ENCODE results near the gene CREBBP.
"Not testable (repeated sequence)": the region's sequence is repeated elsewhere in the genome, so short reads cannot be mapped to it uniquely, and the experiment has no call there.

Gene CREBBP

DNA sequence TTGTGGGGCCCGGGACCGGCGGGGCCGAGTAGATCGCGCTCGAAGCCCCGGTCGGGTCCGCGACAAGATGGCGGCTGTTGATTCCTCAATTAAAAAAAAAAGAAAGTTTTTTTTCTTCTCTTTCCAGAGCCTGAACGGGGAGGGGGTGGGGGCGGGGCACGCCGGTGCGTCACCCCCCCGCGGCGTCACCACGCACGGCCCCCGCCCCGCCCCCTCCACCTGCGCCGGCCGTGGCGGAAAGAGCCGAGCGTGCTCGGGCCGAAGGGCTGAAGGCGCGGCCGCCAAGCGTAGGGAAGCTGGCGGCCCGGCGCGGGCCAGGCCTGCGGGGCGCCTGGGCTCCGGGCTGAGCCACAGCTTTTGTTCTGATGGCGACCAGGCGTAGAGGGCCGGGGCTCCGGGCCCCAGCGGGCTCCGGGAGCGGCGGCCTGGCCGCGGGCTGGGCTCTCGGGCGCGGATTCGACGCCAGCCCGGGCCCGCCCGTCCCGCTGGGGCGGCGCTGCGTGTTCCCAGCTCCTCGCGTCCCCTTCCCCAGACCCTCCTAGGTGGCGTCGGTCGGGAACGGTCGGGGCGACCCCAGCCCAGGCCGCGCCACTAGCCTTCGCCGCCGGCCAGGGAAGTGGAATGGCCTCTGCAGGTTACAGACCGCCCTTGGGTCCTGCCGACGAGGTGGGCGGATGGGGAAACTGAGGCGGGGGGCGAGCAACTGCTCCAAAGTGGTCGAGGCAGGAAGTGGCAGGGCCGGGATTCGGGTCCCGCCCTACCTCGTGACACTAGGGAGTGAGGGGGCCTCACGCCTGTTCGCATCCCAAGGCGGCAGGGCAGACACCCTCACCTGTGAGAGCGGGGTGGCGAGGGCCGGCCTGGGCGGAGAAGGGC lies at the start of gene CREBBP:
Gene CREBBP (minus strand): TSS at position 91 of the 876 bp plus-strand sequence. CDS start 797 bp downstream, outside the sequence.
- DNase-seq (ENCODE audit: low read depth), result peak; percentile 47

DNA sequence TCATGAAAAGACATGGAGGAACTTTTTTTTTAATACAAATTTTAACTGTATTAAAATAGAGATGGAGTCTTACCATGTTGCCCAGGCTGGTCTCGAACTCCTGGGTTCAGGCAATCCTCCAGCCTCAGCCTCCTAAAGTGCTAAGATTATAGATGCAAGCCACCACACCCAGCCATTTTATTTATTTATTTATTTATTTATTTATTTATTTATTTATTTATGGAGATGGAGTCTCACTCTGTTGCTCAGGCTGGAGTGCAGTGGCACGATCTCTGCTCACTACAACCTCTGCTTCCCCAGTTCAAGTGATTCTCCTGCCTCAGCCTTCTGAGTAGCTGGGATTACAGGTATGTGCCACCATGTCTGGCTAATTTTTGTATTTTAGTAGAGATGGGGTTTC lies 46.6 kb upstream of the CREBBP start:
- DNase-seq (ENCODE audit: low read depth), result not testable (repeated sequence)

DNA sequence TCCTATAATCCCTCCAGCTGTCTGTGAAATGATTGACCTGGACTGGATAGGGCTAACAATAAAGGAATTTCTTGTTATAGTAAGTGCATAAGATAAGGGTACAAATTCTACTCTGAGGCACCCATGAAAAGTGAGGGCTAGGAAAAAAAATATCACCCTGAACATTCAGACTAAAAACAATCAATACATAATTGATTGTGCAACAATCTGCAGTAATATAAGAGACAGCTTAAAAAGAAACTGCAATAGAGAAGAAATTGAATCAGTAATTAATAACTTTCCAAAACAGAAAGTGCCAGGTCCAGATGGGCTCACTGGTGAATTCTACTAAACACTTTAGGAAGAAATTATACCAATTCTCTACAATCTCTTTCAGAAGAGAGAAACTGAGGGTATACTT lies 44.2 kb upstream of the CREBBP start:
- no peak for DNase-seq (ENCODE audit: low read depth)

DNA sequence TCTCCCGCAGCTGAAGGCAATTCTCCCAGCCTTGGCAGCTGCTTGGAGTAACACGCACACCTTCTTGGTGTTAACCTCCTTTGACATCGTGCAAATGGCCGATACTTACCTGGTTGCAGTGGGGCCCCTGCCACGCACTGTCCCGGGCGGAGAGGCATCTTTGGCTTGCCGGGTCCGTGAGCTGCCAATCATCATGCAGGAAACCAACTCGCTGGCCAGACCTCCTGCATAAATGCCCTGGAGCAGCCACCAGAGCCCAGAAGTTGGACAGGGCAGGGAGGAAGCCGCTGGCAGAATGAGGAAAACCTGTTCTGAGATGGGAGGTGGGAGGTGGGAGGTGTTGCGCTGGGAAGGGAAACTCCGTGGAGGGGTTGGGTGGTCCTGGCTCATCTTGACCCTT lies 41.7 kb upstream of the CREBBP start:
- no peak for DNase-seq (ENCODE audit: low read depth)

DNA sequence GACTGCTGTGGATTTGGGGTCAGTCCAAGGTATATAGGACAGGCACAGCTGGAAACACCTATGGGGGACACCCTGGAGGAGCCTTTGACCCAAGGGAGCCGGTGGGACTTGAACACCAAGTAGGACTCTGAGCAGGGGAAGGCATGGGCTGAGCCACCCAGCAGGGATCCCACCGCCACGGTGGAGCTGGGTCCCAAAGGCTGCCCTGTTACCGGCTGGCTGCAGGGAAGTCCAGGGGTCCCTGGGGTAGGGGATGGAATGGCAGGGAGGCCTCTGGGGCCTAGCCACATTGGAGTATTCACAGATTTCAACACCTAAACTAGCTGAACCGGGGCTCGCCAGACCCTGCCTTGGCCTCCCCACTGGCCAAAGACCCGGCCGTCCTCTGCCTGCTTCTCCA lies 39.7 kb upstream of the CREBBP start:
- DNase-seq (ENCODE audit: low read depth), result no peak

DNA sequence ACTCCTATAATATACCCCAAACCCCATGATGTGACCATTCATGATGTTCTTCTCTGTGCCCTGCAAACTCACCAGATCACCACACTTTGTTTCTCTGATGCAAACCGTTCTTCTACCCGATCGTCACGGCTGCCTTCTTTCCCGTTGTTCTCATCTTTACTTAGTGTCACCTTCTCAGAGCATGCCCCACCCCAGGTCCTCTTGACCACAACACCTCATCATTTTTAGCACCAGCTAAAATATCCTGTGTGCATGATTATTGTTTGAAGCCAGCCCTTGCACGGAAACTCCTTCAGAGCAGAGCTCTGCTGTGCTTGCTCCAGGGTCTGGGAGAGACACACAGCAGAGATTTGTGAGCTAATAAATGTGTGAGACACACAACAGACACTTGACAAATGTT lies 38.9 kb upstream of the CREBBP start:
- DNase-seq (ENCODE audit: low read depth), result no peak

DNA sequence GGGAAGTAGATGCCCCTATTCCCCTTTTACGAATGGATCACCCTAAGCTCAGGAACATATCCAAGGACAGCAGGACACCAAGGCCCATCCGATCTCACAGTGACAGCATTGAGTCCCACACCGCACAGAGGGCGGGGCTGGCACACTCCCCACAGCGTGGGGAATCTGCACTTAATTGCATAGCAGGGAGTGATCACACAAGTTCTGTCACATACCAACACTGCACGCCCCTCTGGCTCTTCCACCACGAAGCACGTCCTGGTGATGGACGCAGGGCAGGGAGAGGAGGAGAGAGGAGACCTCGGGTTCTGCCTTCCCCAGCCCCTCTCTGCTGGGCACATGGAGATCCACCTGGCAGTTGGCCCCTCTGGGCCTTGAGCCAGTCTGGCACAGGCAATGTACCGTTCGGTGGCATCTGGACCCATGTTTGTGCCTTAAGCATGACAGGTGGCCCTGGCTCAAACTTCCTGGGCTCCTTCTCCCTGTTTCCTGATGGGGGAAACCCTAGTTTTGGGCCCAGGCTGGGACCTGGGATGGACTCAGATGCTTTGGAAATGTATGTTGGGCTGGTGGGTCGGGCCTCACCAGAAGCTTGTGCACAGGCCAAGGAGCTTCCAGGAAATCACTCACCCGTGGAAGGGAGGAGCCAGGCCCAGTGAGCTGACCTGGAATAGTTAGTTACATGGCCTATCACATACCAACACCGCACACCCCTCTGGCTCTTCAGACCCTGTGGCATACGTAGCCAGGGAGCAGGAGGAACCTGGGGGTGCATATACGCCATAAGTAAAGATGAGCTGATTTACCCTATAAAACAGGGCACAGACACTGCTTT lies 35.1 kb upstream of the CREBBP start:
- no peak for DNase-seq (ENCODE audit: low read depth)

DNA sequence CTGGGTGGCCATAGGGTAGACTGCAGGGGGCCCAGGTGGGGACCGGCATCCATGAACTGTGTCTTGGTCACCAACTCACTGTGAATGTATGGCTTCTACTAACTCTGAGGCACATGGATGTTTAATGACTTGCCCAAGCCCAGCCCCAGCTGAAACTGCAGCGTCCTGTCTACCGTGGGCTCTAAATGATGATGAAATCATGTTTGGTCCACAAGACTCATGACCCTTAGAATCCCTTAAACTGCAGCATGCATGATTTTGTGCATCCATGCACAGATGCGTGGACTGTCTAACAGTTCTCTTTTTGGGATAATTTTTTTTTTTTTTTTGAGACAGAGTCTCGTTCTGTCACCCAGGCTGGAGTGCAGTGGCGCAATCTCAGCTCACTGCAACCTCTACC lies 32.4 kb upstream of the CREBBP start:
- DNase-seq (ENCODE audit: low read depth), result no peak

DNA sequence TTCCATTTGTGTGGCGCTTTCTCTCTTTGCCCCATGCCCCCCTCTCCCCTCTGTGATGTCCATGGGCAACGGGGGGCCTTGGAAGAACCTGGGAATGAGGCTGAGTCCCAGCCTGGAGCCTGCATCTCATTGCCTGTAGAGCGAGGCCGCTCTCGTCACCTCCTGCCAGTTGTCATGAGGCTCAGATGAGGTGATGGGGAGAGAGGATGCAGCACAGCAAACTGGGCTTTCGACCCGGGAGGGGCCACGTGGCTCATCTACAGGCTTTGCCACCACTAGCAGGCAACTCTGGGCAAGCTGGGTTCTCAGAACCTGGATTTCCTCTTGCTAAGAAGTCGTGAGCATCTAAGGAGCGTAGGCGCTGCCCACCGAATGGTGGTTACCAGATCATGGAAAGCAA lies 31.9 kb upstream of the CREBBP start:
- no peak for DNase-seq (ENCODE audit: low read depth)

DNA sequence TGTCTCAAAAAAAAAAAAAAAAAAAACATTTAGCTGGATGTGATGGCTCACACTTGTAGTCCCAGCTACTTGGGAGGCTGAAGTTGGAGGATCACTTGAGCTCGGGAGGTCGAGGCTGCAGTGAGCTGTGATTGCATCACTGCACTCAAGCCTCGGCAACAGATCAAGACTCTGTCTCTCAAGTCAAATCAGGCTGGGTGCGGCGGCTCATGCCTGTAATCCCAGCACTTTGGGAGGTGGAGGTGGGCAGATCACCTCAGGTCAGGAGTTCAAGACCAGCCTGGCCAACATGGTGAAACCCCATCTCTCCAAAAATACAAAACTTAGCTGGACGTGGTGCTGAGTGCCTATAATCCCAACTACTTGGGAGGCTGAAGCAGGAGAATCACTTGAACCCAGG lies 31.2 kb upstream of the CREBBP start:
- not testable (repeated sequence) for DNase-seq (ENCODE audit: low read depth)

DNA sequence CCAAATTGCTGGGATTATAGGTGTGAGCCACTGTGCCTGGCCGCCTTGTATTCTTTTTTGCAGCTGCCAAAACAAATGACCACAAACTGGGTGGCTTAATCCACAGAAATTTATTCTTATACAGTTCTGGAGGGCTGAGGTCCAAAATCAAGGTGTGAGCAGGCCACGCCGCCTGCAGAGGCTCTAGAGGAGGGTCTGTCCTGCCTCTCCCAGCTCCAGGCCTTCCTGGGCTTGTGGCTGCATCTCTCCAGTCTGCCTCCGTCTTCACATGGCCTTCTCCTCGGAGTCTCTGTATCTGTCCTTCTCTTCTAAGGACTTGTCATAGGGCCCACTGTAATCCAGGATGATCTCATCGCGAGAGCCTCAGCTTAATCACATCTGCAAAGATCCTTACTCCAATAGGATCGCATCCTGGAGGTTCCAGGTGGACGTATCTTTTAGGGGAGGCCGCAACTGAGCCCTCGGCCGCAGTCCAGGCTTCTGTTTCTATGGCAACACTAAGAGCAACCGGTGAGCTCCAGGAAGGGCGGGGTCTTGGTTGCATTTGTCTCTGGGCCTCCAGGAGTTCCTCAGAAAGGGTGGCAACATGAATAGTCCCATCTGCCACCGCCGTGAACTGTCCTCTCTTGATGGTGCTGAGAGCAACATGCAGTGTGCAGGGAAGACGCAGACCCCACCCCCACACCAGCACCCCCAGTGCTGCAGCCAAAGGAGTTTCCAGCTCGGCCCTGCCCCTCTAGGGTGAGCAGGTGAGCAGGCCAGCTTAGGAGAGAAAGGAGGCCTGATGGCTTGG lies 29.5 kb upstream of the CREBBP start:
- DNase-seq (ENCODE audit: low read depth), result no peak

DNA sequence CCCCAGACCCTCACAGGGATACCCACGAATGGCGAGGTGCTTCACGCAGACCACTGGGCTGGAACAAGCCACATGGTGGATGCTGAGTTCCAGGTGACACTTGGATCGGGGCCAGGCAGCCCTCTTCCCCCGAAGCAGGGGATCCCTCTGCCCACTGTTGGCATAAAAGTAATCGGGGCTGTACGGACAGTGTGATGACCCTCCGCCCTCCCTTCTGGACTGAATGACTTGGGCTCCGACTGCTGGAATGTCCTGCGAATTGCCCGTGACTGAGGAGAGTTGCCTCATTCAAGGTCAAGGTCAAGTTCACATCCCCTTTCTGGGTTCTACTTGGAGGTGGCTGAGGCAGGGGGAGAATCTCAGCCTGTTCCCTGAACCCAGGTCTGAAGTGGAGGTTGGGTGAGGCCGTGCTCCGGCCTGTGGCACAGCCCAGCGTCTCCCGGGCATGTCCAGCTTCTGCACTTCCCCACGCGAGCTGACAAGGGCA lies 28.5 kb upstream of the CREBBP start:
- no peak for DNase-seq (ENCODE audit: low read depth)

DNA sequence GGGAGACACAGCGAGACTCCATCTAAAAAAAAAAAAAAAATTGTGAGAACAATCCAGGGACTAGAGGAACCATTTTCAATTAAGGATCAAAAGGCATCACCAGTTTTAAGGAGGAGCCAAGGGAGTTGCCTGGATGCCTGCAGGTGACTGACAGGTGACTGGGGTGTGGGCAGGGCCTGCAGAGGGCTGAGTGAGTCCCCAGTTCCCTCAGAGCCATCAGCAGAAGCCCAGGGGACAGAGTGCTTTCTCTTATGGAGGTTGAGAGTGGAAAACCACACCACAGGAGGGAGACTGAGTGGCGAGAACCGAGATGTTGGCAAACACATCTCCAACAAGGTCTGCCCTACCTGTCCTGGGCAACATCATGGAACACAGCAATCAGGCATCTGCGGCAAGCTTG lies 27.1 kb upstream of the CREBBP start:
- DNase-seq (ENCODE audit: low read depth), result no peak

DNA sequence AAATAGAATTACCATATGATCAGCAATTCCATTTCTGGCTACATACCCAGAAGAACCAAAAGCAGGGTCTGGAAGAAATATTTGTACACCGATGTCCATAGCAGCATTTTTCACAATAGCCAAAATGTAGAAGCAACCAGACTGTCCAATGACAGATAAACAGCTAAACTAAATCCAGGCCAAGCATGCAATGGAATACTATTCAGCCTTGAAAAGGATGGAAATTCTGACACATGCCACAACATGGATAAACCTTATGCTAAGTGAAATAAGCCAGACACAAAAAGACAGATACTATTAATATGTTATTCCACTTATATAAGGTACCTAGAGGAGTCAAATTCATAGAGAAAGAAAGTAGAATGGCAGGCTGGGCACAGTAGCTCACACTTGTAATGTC lies 25.9 kb upstream of the CREBBP start:
- DNase-seq (ENCODE audit: low read depth), result no peak

DNA sequence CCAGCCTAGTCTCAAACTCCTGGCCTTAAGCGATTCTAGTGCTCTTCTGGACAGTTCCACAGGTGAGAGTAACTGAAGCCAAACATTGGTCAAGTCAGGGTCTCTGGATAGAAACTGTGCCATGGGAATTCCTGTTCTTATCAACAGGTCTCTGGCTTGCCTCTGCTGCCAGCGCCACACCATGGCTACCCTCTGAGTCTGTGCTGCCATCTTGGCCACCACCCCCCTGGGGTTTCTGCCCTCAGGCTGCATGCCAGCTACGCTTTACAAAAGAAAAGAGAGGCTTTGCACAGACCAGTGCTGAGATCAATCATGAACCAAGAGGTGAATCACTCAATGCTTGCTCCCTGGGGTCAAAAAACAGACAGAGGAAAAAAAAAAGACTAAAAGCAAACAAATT lies 24.4 kb upstream of the CREBBP start:
- no peak for DNase-seq (ENCODE audit: low read depth)

DNA sequence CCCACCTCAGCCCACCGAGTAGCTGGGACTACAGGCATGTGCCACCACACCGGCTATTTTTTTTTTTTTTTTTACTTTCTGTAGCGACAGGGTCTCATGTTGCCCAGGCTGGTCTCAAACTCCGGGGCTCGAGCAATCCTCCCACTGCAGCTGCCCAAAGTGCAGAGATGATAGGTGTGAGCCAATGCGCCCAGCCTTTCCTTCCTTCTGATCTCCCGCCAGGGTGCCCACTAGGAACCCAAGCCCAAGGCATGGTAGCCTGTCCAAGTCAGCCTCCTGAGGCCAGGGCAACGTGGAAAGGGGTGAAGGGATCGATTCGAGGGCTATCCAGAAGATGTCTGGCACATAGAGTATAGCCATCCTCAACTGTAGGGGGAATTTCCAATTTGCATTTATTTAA lies 9.6 kb upstream of the CREBBP start:
- no peak for DNase-seq (ENCODE audit: low read depth)

DNA sequence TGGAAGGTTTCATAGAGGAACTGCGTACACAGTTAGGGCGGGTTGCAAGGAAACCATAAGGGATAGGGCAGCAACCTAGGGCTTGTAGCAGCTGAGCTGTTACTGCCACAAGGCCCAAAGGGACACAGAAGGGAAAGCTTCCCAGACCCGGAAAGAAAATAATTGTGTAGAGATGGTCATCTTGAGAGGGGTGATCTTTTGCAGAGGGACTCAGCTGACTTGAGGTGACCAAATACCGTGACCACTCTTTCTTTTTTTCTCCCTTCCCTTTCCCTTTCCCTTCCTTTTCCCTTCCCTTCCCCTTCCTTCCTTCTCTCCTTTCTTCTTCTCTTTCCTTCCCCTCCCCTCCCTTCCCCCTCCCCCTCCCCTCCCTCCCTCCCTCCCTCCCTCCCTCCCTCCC lies 8.5 kb upstream of the CREBBP start:
- no peak for DNase-seq (ENCODE audit: low read depth)

DNA sequence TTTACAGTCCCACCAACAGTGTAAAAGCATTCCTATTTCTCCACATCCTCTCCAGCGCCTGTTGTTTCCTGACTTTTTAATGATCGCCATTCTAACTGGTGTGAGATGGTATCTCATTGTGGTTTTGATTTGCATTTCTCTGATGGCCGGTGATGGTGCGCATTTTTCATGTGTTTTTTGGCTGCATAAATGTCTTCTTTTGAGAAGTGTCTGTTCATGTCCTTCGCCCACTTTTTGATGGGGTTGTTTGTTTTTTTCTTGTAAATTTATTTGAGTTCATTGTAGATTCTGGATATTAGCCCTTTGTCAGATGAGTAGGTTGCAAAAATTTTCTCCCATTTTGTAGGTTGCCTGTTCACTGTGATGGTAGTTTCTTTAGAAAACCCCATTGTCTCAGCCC lies 5.5 kb upstream of the CREBBP start:
- DNase-seq (ENCODE audit: low read depth), result not testable (repeated sequence)

DNA sequence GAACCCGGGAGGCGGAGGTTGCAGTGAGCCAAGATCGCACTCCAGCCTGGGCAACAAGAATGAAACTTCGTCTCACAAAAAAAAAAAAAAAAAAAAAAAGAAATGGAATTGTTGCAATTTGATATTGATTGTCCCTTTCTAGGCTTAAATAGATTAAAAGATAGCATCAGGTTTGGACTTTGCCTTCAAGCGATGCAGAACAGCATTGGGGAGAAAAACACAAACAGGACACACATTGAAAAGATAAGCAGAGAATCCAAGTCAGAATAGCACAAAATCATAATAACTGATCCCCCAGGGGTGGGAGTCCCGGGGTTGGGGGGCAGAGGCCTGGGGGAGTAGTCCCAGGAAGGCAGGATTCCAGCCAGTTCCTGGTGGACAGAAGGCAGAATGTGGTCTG lies 3.9 kb upstream of the CREBBP start:
- DNase-seq (ENCODE audit: low read depth), result no peak

DNA sequence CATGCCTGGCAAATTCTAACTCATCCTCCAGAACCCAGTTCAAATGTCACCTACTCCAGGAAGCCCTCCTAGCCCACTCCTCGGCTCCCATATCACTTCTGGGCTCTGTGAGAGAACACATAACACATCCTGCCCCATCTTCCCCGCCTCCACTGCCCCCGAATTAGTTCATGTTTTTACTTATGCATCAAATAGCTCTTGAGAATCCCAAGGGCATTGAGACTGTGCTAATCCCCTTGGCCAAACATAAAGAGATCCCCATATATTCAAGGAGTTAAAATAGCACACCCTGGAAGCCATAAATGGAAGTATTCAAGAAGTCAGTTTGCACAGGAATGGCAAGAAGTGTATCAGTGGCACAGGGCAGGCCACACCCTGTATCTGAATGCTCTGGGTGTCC lies 2.0 kb upstream of the CREBBP start:
- DNase-seq (ENCODE audit: low read depth), result no peak

DNA sequence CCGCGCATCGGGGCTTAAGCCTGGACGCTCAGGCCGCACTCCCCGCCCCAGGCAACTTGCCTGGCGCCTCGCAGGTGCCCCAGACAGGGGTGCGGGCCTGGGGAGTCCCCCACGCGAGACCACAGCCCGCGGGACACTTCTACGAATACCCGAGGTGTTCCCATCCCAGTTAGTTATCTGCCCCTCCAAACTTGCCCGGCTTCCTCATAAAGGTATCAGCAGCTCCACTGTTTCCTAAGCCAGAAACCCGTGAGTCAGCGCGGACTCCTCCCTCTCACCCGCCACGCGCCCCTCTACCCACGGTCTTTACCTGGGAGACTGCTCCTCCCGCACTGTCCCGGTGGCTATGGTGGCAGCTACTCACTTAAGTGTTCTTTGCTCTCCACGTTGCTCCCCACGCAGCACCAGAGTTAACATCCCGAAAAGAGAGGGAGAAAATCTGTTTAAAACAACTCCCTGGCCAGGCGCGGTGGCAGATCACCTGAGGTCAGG lies 1.0 kb upstream of the CREBBP start:
- DNase-seq (ENCODE audit: low read depth), result no peak

Data from HS-27A (cell line).